Measurements from ENCODE around the gene WHRN.

Gene WHRN

DNA sequence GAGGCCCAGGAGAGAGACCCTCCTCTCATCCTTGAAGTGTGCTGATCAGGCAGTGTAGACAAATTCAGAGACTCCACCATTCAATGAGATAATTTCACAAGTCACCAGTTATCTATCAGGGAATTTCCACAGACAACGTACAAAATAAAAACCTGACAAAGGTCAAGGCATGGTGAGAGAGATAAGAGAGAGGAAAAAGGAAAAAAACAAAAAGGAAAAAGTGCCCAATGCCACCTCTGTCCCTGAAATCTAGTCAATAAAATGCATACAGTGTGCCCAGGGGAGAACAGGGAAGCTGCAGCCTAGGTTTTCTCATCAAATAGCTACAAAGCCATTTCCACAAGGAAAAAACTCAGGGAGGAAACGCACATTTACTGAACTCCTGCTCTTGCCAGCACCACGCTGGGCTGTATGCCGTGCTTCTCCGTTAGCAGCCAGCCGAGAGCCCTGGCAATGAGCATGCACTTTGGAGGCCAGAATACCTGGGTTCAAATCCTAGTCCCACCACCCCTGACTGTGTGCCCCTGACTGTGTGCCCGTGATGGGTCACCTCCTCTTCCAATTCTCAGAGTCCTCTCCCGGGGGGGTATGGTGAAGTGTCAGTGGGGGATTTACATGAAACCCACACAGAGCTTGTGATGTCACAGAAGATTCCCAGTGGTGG is 11.6 kb downstream of the WHRN start:
- DNase-seq (ENCODE audit: low read depth in 2 of 2), result no peak
- TF ChIP-seq, protein P1, sequence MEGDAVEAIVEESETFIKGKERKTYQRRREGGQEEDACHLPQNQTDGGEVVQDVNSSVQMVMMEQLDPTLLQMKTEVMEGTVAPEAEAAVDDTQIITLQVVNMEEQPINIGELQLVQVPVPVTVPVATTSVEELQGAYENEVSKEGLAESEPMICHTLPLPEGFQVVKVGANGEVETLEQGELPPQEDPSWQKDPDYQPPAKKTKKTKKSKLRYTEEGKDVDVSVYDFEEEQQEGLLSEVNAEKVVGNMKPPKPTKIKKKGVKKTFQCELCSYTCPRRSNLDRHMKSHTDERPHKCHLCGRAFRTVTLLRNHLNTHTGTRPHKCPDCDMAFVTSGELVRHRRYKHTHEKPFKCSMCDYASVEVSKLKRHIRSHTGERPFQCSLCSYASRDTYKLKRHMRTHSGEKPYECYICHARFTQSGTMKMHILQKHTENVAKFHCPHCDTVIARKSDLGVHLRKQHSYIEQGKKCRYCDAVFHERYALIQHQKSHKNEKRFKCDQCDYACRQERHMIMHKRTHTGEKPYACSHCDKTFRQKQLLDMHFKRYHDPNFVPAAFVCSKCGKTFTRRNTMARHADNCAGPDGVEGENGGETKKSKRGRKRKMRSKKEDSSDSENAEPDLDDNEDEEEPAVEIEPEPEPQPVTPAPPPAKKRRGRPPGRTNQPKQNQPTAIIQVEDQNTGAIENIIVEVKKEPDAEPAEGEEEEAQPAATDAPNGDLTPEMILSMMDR (IDR thresholded peaks at IDR 0.05; ENCODE audit: low read depth, low read length), result no peak
- H3K4me3 ChIP-seq (replicated peaks in 1 of 2; ENCODE audit: low read depth in 2 of 2, low read length in 2 of 2), result no peak overlapping the region

DNA sequence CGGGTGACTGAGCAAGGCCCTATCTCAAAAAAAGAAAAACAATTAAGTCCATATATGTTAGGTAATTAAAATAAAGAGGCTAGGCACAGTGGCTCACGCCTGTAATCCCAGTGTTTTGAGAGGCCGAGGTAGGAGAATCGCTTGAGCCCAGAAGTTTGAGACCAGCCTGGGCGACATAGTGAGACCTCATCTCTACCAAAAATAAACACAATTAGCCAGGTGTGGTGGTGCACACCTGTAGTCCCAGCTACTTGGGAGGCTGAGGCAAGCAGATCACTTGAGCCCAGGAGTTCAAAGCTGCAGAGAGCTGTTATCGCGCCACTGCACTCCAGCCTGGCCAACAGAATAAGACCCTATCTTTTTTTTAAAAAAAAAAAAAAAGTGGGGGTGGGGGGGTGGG is 12.3 kb downstream of the WHRN start:
- no peak for DNase-seq (ENCODE audit: low read depth in 2 of 2)
- TF ChIP-seq, protein P1 (IDR thresholded peaks at IDR 0.05; ENCODE audit: low read depth, low read length), result no peak
- H3K4me3 ChIP-seq (replicated peaks in 1 of 2; ENCODE audit: low read depth in 2 of 2, low read length in 2 of 2), result no peak overlapping the region

DNA sequence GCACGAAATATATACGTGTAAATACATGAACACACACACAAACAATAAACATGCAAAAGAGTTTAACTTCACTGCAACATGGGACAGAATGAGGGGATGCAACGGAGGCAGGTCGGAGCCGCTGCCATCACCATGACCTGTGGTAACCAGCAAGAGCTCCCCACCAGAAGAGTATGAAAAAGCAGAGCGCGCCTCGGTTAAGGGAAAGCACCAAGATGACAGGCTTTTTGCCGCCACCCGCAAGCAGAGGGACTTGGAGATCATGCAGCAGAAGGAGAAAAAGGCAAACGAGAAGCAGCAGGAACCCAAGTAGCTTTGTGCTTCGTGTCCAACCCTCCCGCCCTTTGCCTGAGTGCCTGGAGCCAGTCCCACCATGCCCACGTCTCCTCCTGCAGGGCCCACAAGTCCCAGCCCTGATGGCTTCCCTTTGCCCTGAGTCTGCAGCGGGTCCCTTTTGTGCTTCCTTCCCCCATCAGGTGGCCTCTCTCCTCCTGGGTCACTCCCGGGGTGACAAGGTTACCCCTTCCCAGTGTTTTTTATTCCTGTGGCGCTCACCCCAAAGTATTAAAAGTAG is 13.8 kb downstream of the WHRN start:
- H3K4me3 ChIP-seq (replicated peaks in 1 of 2; ENCODE audit: low read depth in 2 of 2, low read length in 2 of 2), result no peak overlapping the region
- TF ChIP-seq, protein P1 (IDR thresholded peaks at IDR 0.05; ENCODE audit: low read depth, low read length), result no peak
- DNase-seq (ENCODE audit: low read depth in 2 of 2), result no peak

DNA sequence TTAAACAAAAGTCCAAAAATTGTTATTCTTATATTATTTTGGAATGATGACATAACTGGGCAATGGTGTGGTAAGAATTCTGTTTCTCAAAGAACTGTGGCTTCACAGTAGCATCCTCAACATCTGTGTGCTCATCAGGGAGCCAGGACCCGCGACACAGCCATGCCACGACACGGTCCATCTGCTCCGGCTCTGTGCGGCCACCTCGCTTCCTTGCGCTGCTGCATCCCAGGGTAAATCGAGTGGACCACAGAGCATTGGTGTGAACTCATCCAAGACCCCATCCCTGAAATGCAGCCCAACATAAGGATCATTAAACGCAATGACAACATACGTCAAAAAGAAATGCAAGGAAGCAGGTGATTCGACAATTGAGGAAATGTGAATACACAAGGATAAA is 15.3 kb downstream of the WHRN start:
- no peak for DNase-seq (ENCODE audit: low read depth in 2 of 2)
- no peak overlapping the region for H3K4me3 ChIP-seq (replicated peaks in 1 of 2; ENCODE audit: low read depth in 2 of 2, low read length in 2 of 2)
- TF ChIP-seq, protein P1 (IDR thresholded peaks at IDR 0.05; ENCODE audit: low read depth, low read length), result no peak

DNA sequence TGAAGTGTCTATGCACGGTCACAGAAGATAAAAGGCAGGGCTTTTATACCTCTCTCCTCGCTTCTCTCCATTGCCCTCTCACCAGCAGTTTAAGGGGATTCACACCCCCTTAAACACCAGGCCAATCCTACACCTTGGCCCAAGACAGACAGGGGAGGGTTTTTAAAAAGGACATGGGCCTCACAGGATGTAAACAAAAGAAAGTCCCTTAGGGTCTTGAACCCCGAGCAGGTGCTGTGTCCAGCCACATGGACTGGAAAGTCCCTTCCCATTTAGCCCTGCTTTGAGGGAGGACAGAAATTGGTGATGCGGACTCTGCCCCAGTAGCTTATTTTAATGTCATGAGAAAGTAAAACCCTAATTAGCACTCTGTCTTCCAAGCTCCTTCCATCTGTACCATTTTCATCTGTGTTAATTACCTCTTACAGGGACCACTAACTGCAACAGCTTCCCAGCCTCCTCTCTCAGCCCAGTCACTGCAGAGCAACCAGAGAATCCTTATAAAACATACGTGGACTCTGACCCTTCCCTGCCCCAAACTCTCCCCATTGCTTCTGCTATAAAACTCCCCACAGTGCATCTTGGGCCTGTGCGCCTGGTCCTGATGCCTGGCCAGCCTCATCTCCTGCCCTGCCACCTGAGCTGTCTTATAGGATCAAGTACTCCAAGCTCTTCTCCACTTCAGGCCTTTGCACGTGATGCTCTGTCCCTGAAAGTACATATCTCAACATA is 16.7 kb downstream of the WHRN start:
- TF ChIP-seq, protein P1 (IDR thresholded peaks at IDR 0.05; ENCODE audit: low read depth, low read length), result no peak
- no peak for DNase-seq (ENCODE audit: low read depth in 2 of 2)
- H3K4me3 ChIP-seq (replicated peaks in 1 of 2; ENCODE audit: low read depth in 2 of 2, low read length in 2 of 2), result no peak overlapping the region

DNA sequence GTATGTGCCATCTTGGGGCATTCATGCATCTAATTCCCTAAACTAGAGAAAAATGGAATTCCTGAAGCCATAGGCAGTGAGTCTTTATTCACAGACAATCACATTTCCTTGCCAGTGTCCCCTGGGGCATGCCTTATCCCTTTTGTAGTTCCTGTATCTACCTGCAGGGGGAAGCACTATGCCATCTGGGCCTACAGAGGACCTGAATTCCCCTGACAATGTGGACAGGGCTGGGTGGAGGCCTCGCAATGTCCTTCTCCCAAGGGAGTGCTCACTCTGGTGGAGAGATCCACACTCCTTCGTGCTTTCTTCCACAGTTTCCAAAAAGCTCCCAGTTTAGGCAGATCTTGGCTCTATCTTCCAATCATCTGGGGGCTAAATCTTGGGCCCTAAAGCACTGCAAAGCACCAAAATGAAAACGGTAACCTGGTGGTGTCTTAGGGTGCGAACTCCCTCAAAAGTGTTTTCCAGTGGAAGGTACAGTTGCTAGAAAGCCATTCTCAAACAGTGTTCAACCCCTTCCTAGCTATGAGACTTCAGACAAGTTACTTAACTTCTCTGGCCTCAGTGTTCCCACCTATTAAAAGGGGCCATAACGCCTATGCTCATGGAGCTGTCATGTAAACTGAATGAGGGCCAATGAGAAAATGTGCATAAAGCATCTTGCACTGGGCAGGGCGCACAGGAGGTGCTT is 17.5 kb downstream of the WHRN start:
- DNase-seq (ENCODE audit: low read depth in 2 of 2), result peak; percentile 70 to 77
- TF ChIP-seq, protein P1 (IDR thresholded peaks at IDR 0.05; ENCODE audit: low read depth, low read length), result peak; percentile 82
- H3K4me3 ChIP-seq (replicated peaks in 1 of 2; ENCODE audit: low read depth in 2 of 2, low read length in 2 of 2), result no peak overlapping the region

Measured in cardiac fibroblast (primary cell).